Mesothelial cell of epicardium (in vitro differentiated cells): ENCODE results near the gene CDK18. TPM values are rescaled to one million over a fixed set of nuclear protein-coding genes. Genes with fewer than 3 reads are reported as not detected.
A peak's percentile ranks its signal among the peaks of the same experiment; 100 is the strongest.

ENCODE experiments used
- DNase-seq, 2 experiments: peaks; one replicate each; pipeline ENCODE4 v3.0.0; 2021; ENCODE audit warnings: low spot score in 2 of 2; ENCODE audit not compliant: unreplicated experiment in 2 of 2
- H3K27ac Mint-ChIP-seq: 2 replicates; pipeline ENCODE4 v1.8.0; 2021; ENCODE audit warnings: mixed read lengths
- H3K27me3 Mint-ChIP-seq: 2 replicates; pipeline ENCODE4 v1.8.0; 2021; ENCODE audit warnings: low read depth, mixed read lengths
- H3K36me3 Mint-ChIP-seq: 2 replicates; pipeline ENCODE4 v1.8.0; 2021; ENCODE audit warnings: mixed read lengths
- H3K4me1 Mint-ChIP-seq: 2 replicates; pipeline ENCODE4 v1.8.0; 2021; ENCODE audit warnings: mixed read lengths
- H3K4me3 Mint-ChIP-seq: 2 replicates; pipeline ENCODE4 v1.8.0; 2021; ENCODE audit warnings: mild to moderate bottlenecking, moderate library complexity, mixed read lengths
- H3K9me3 Mint-ChIP-seq: 2 replicates; pipeline ENCODE4 v1.8.0; 2021; ENCODE audit warnings: mixed read lengths
- CTCF ChIP-seq: fragments of 200-600 bp; sonication (generic); IDR thresholded peaks from one replicate; pipeline ENCODE4 v1.5.0; 2021; ENCODE audit warnings: antibody characterized with exemption; ENCODE audit not compliant: unreplicated experiment
- total RNA-seq: library from RNA; stranded (reverse); gene quantifications from 3 replicates; pipeline ENCODE4 v1.2.1, GENCODE V29; 2021

CDK18 gene
- total RNA-seq, 1 donor from 2014 or later: 28.7 TPM

GRCh38 chr1:205542367-205542766 is 37.9 kb downstream of the CDK18 start:
- Mint-ChIP-seq H3K4me1 (peaks cover 18% of the 10 kb centered on the region), H3K27ac (no peak overlapping the region), H3K4me3 (no peak overlapping the region), H3K27me3 (peaks cover 9% of the 10 kb centered on the region), H3K9me3 (peaks cover 3% of the 10 kb centered on the region), H3K36me3 (no peaks in the 10 kb centered on the region)
- DNase-seq: no peak
- no peak for TF ChIP-seq CTCF

- peak overlapping the region; percentile 70 for H3K4me3 Mint-ChIP-seq
- DNase-seq: peak in 1 of 2 experiments; percentile 70
- no peaks in the 10 kb centered on the region for H3K36me3 Mint-ChIP-seq
- H3K27me3 Mint-ChIP-seq: peaks cover 20% of the 10 kb centered on the region
- peaks cover 3% of the 10 kb centered on the region for H3K9me3 Mint-ChIP-seq
- H3K4me1 Mint-ChIP-seq: peaks cover 12% of the 10 kb centered on the region
- H3K27ac Mint-ChIP-seq: peak overlapping the region; percentile 93
- no peak for TF ChIP-seq CTCF
These were observed 39.2 kb downstream of the CDK18 start for GRCh38 chr1:205543351-205544301.

- no peak overlapping the region for H3K27ac Mint-ChIP-seq
- H3K36me3 Mint-ChIP-seq: no peaks in the 10 kb centered on the region
- H3K4me1 Mint-ChIP-seq: peaks cover 10% of the 10 kb centered on the region
- H3K27me3 Mint-ChIP-seq: peaks cover 32% of the 10 kb centered on the region
- DNase-seq: no peak
- no peak for TF ChIP-seq CTCF
- H3K4me3 Mint-ChIP-seq: no peak overlapping the region
- H3K9me3 Mint-ChIP-seq: peaks cover 3% of the 10 kb centered on the region
These were observed 40.8 kb downstream of the CDK18 start for GRCh38 chr1:205545001-205545919.

GRCh38 chr1:205545991-205546390 is 41.5 kb downstream of the CDK18 start:
- no peak overlapping the region for H3K27ac Mint-ChIP-seq
- DNase-seq: no peak
- H3K36me3 Mint-ChIP-seq: no peaks in the 10 kb centered on the region
- H3K4me3 Mint-ChIP-seq: no peak overlapping the region
- TF ChIP-seq CTCF: no peak
- H3K9me3 Mint-ChIP-seq: peaks cover 3% of the 10 kb centered on the region
- peaks cover 10% of the 10 kb centered on the region for H3K4me1 Mint-ChIP-seq
- peaks cover 32% of the 10 kb centered on the region for H3K27me3 Mint-ChIP-seq

GRCh38 chr1:205546541-205546940 is 42.1 kb downstream of the CDK18 start:
- no peak overlapping the region for H3K27ac Mint-ChIP-seq
- H3K27me3 Mint-ChIP-seq: peaks cover 31% of the 10 kb centered on the region
- peaks cover 10% of the 10 kb centered on the region for H3K4me1 Mint-ChIP-seq
- TF ChIP-seq CTCF: no peak
- no peaks in the 10 kb centered on the region for H3K36me3 Mint-ChIP-seq
- DNase-seq: no peak
- H3K4me3 Mint-ChIP-seq: no peak overlapping the region
- peaks cover 3% of the 10 kb centered on the region for H3K9me3 Mint-ChIP-seq
